Liver (tissue), 3 donors: Measurements from ENCODE around the gene KSR2.

Experiments used
- RAD21 ChIP-seq, 2 donors: IDR thresholded peaks; 2 replicates each; pipeline ENCODE4 v1.6.1; 2016; ENCODE audit warnings: antibody characterized with exemption in 2 of 2, mild to moderate bottlenecking in 2 of 2
- SP1 ChIP-seq: IDR thresholded peaks from 2 replicates; pipeline ENCODE4 v1.6.1; 2018; ENCODE audit warnings: antibody characterized with exemption, mild to moderate bottlenecking
- TF ChIP-seq, protein P1 (sequence below): fragments of 150-350 bp; IDR thresholded peaks from 2 replicates; pipeline ENCODE4 v1.5.1; 2017; ENCODE audit warnings: improper control_type of control experiment, low read depth, low read length; ENCODE audit not compliant: missing input control
- donor health status: healthy.
- donor health status: healthy.

DNA sequence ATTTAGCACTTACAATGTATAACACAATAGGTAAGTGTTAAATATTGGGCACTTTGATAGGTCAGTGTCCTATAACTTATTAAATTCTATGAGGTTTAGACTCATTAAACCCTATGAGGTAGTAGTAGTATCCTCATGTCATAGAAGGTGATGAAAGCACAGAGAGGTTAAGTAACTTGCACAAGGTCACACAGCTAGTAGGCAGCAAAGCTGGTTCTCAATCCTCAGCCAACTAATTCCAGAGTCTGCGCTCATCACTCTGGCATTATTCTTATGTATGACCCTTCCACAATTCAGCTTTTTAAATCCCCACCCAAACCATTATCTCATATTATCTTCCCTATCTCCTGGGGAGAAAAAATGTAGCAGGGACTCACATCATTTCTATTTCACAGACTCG, 141.1 kb downstream of the KSR2 start:
- TF ChIP-seq RAD21 (IDR thresholded peaks at IDR 0.05) (no peak), SP1 (no peak)
- TF ChIP-seq, protein P1, sequence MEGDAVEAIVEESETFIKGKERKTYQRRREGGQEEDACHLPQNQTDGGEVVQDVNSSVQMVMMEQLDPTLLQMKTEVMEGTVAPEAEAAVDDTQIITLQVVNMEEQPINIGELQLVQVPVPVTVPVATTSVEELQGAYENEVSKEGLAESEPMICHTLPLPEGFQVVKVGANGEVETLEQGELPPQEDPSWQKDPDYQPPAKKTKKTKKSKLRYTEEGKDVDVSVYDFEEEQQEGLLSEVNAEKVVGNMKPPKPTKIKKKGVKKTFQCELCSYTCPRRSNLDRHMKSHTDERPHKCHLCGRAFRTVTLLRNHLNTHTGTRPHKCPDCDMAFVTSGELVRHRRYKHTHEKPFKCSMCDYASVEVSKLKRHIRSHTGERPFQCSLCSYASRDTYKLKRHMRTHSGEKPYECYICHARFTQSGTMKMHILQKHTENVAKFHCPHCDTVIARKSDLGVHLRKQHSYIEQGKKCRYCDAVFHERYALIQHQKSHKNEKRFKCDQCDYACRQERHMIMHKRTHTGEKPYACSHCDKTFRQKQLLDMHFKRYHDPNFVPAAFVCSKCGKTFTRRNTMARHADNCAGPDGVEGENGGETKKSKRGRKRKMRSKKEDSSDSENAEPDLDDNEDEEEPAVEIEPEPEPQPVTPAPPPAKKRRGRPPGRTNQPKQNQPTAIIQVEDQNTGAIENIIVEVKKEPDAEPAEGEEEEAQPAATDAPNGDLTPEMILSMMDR, result no peak
